Activated CD4-positive, alpha-beta memory T cell treated with anti-CD3 and anti-CD28 coated beads, Interleukin-2, amount 10 ng/mL, durations not matched to agents 7 days and 5 days (primary cell): ENCODE measurements around the gene NUDT8. TPM values are rescaled to one million over a fixed set of nuclear protein-coding genes. Genes with fewer than 3 reads are reported as not detected.
"Not testable (repeated sequence)": the region's sequence is repeated elsewhere in the genome, so short reads cannot be mapped to it uniquely, and the experiment has no call there.

Experiments
- CTCF ChIA-PET: fragments of 350-600 bp; sonication (Branson Sonifier 250); formaldehyde crosslinking; loops from one replicate; lab custom pipeline; 2021; ENCODE audit warnings: antibody characterized with exemption, inconsistent platforms; lab: Charles Lee
- POLR2A ChIA-PET: fragments of 350-600 bp; sonication (Branson Sonifier 250); formaldehyde crosslinking; loops from one replicate; lab custom pipeline; 2021; ENCODE audit warnings: antibody characterized with exemption; lab: Charles Lee
- DNase-seq: peaks from one replicate; pipeline ENCODE4 v3.0.0-alpha.2; 2020
- H3K27ac Mint-ChIP-seq: one replicate; pipeline ENCODE4 v1.8.0; 2021; ENCODE audit warnings: mild to moderate bottlenecking, mixed read lengths
- H3K27me3 Mint-ChIP-seq: one replicate; pipeline ENCODE4 v1.8.0; 2021; ENCODE audit warnings: mixed read lengths
- H3K36me3 Mint-ChIP-seq: one replicate; pipeline ENCODE4 v1.8.0; 2021; ENCODE audit warnings: low read depth, mixed read lengths
- H3K4me1 Mint-ChIP-seq: one replicate; pipeline ENCODE4 v1.8.0; 2021; ENCODE audit warnings: mixed read lengths
- H3K4me3 Mint-ChIP-seq: one replicate; pipeline ENCODE4 v1.8.0; 2021; ENCODE audit warnings: mild to moderate bottlenecking, mixed read lengths
- H3K9me3 Mint-ChIP-seq: one replicate; pipeline ENCODE4 v1.8.0; 2021; ENCODE audit warnings: mixed read lengths
- total RNA-seq, 2 experiments: library from RNA; stranded (reverse); gene quantifications; one replicate each; pipeline ENCODE4 v1.2.3, GENCODE V29; 2021

Gene NUDT8
- total RNA-seq, 2 experiments from 2014 or later = 9.3 to 10.8 TPM

DNA sequence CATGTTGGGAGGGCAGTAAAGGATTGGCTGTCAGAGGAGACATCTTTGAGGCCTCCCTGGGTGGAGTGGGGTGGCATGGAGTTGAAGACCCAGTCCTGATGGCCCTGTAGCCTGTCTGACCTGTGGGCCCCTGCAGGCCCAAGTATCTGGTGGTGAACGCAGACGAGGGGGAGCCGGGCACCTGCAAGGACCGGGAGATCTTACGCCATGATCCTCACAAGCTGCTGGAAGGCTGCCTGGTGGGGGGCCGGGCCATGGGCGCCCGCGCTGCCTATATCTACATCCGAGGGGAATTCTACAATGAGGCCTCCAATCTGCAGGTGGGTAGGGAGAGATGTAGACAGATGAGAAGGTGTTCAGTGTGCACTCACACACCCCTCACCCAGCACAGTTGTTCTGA, 20.4 kb downstream of the NUDT8 start:
- DNase-seq = no peak
- POLR2A ChIA-PET = no interaction called here
- Mint-ChIP-seq H3K36me3 (peaks cover 43% of the 10 kb centered on the region), H3K4me1 (peaks cover 40% of the 10 kb centered on the region), H3K4me3 (peak overlapping the region; percentile 17), H3K27ac (no peak overlapping the region), H3K9me3 (no peaks in the 10 kb centered on the region), H3K27me3 (no peaks in the 10 kb centered on the region)
- CTCF ChIA-PET = interaction anchor here (1.4 kb wide), 1 partner anchor 25 kb away, joined by 3 read pairs; the partner anchor contains the start of gene GSTP1

DNA sequence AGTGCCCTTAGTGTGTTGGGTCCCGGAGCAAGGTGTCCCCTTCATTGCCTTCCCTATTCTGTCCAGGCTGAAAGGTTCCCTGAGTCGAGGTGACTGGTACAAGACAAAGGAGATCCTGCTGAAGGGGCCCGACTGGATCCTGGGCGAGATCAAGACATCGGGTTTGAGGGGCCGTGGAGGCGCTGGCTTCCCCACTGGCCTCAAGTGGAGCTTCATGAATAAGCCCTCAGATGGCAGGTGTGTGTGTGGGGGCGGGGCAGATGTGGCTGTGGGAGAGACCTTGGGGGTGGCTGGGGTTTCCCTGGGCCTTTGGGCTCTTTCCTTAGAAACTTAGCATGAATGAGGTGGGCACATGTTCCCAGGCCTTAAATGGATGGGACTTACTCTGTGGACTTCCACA, 21.3 kb downstream of the NUDT8 start:
- Mint-ChIP-seq H3K9me3 (no peaks in the 10 kb centered on the region), H3K36me3 (peaks cover 39% of the 10 kb centered on the region), H3K4me1 (peaks cover 32% of the 10 kb centered on the region), H3K4me3 (peak overlapping the region; percentile 81), H3K27me3 (no peaks in the 10 kb centered on the region), H3K27ac (no peak overlapping the region)
- POLR2A ChIA-PET = interaction anchor here (0.9 to 2.1 kb wide), 2 partner anchors 20 to 26 kb away, joined by 3 to 11 read pairs; partner anchors contain the start of gene NUDT8
- CTCF ChIA-PET = interaction anchor here (1.4 to 1.6 kb wide), 2 partner anchors 21 to 24 kb away, joined by 3 to 6 read pairs; partner anchors contain the start of genes GSTP1 and NUDT8
- DNase-seq = no peak

DNA sequence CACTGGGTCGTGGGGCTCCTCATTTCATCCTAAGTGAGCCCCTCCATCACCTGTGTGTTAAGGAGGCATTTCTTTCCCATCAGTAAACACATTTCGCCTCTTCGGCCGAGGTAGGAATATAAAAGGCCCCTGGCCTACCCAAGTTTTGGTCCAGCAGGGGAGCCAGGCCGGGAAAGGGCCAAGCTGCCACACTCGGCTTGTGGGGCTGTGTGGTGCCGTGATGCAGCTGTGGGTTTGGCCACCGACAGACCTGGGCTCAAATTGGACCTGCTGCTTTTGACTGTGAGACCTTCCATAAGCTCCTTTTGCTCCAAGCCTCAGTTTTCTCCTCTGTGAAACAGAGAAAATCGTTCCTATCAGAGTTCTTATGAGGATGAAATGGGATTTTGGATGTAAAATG, 22.2 kb downstream of the NUDT8 start:
- CTCF ChIA-PET = interaction anchor here (1.6 kb wide), 1 partner anchor 22 kb away, joined by 6 read pairs; the partner anchor contains the start of gene NUDT8
- peaks cover 34% of the 10 kb centered on the region for H3K36me3 Mint-ChIP-seq
- H3K9me3 Mint-ChIP-seq = no peaks in the 10 kb centered on the region
- peaks cover 24% of the 10 kb centered on the region for H3K4me1 Mint-ChIP-seq
- H3K4me3 Mint-ChIP-seq = peak overlapping the region; percentile 81
- peaks cover 6% of the 10 kb centered on the region for H3K27me3 Mint-ChIP-seq
- POLR2A ChIA-PET = interaction anchor here (2.1 kb wide), 1 partner anchor 21 kb away, joined by 11 read pairs; the partner anchor contains the start of gene NUDT8
- no peak for DNase-seq
- peak overlapping the region; percentile 79 for H3K27ac Mint-ChIP-seq

DNA sequence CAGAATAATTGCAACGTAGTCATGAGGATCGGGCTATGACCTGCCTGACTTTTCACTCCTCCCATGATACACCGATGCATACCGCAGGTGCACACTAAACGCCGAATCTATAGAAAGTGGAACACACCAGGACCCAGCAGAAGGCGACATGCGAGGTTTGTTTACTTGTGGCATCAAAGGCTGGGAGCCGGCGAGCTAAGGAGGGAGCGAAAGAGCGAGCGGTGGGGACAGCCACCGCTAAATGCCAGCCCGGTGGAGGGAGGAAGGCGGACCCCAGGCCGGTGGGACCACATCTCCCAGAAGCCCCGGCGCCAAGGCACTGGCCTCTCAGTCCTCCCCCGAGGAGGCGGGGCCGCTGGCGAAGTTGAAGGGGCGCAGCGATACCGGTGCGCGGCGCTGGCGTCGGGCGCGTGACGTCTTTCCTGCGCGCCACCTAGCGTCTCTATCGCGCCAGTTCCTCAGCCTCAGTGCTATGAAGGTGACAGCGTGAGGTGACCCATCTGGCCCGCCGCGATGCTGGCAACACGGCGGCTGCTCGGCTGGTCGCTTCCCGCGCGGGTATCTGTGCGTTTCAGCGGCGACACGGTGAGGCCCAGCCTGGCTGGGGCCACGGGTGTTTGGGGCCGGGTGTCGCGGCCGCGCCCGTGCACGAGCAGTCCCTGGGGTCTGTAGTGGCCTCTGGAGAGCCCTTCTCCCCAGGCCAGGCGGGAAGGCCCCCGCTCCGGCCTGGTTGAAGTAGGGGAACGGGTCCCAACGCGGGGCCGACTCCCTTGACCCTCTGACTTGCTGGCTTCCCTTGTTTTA, 23.0 kb downstream of the NUDT8 start, which contains the start of gene NDUFV1:
Gene NDUFV1, plus strand, starts transcription at position 445 of the 804 bp plus-strand sequence. Its CDS starts 69 bp downstream, at position 514.
- Mint-ChIP-seq H3K4me1 (peaks cover 23% of the 10 kb centered on the region), H3K27ac (peak within 1 kb of the TSS; percentile 79), H3K4me3 (peak within 1 kb of the TSS; percentile 81), H3K27me3 (peaks cover 6% of the 10 kb centered on the region), H3K9me3 (no peaks in the 10 kb centered on the region), H3K36me3 (peaks cover 28% of the 10 kb centered on the region)
- peak; percentile 97 for DNase-seq
- POLR2A ChIA-PET = interaction anchor here (1.6 to 2.1 kb wide), 2 partner anchors 8 to 22 kb away, joined by 9 to 11 read pairs; partner anchors contain the start of gene NUDT8
- CTCF ChIA-PET = no interaction called here

DNA sequence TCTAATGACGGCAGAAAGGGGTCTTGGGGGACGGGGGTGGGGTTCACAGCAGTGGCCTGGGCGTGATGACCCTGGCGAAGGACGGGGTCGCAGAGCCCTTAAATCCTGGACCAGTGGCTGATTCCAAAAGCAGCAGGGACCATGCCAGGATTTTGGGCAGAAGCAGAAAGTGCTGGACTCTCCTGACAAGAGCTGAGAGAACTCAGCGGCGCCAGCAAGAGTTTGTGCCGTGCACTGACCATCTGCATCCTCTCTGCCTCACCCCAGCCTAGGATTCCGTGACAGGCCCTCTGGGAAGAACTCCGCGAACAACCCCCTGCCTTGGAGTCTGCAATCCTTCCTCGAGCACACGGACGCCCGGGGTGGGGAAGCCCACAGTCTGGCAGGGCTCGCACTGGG, 23.6 kb downstream of the NUDT8 start:
- peak overlapping the region; percentile 58 for H3K27ac Mint-ChIP-seq
- H3K27me3 Mint-ChIP-seq = peaks cover 6% of the 10 kb centered on the region
- H3K36me3 Mint-ChIP-seq = peaks cover 23% of the 10 kb centered on the region
- H3K4me1 Mint-ChIP-seq = peaks cover 23% of the 10 kb centered on the region
- ChIA-PET POLR2A (interaction anchor here (1.6 kb wide), 1 partner anchor 8 kb away, joined by 9 read pairs; no protein-coding TSS in a partner anchor), CTCF (interaction anchor here (0.9 to 1.2 kb wide), 2 partner anchors 8 to 20 kb away, joined by 3 read pairs; no protein-coding TSS in a partner anchor)
- H3K4me3 Mint-ChIP-seq = peak overlapping the region; percentile 81
- DNase-seq = no peak
- no peaks in the 10 kb centered on the region for H3K9me3 Mint-ChIP-seq

DNA sequence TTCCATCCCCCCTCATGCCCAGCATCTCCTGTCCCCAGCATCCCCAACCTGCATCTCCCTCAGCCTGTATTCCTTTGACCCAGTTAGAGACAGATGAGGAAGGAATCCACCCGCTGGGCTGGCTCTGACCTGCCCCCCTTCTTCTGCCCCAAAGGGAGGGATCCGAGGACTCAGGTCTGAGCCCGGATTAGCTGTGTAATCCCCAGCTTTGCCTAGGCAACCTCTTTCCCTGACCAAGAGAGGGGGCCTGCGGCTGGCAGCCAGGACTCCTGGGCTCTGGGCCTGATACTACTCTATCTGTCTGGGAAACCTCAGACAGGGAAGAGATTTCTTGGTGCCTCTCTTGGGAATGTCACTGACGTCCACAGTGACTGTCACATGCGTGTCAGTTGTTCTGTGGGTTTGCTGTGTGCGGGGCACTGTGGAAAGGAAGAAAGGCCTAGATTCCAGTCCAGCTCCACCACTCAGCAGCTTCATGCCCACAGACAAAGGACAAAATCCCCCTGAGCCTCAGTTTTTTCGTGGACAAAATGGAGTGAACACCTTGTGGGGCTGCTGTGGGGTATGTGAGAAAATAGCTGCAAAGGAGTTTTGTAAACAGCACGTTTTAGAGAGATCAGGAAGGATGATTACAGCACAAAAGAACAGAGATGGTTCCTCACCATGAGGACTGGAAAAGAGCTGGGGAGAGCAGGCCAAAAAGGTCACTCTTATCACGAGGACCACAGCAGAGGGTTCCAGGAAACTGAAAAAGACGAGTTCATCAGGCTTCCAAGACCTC, 24.3 kb downstream of the NUDT8 start:
- POLR2A ChIA-PET = interaction anchor here (1.6 kb wide), 1 partner anchor 9 kb away, joined by 9 read pairs; no protein-coding TSS in a partner anchor
- Mint-ChIP-seq H3K27me3 (peaks cover 12% of the 10 kb centered on the region), H3K4me1 (peaks cover 27% of the 10 kb centered on the region), H3K36me3 (peaks cover 19% of the 10 kb centered on the region), H3K9me3 (no peaks in the 10 kb centered on the region), H3K27ac (no peak overlapping the region), H3K4me3 (peak overlapping the region; percentile 65)
- CTCF ChIA-PET = interaction anchor here (0.9 to 1.2 kb wide), 3 partner anchors 9 to 33 kb away, joined by 3 read pairs; no protein-coding TSS in a partner anchor
- no peak for DNase-seq

DNA sequence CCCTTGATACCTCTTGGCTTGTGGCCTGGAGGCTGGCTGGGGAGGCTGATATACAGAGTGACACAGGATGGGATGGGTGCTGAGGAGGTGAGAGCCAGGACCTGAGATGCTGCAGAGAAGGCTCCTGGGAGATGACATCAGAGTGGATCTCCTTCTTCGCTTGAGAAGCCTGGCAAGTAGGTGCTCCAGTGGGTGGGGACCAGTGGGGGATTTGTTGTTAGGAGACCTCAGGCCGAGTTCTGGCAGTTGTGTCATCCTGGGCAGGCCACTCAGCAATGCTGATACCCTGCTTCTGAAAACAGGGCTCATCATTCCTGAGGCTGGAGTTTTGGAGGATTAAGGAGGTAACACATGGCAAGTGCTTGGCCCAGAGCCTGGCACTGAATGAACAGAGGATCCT, 24.9 kb downstream of the NUDT8 start:
- Mint-ChIP-seq H3K4me3 (no peak overlapping the region), H3K27ac (no peak overlapping the region)

DNA sequence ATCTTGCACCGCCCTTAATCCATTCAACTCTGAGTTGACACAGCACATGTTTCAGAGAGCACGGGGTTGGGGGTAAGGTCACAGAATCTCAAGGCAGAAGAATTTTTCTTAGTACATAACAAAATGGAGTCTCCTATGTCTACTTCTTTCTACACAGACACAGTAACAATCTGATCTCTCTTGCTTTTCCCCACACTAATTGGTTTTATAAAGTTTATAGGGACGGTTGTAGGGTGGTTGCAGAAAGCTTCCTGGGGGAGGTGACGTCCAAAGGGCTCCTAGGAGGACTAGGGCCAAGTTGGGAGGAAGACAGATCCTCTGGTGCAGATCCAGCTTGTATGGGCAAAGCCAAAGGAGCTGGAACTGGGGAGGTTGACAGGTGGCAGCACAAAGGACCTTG, 25.6 kb downstream of the NUDT8 start:
- H3K9me3 Mint-ChIP-seq, CTCF ChIA-PET, DNase-seq, H3K27ac Mint-ChIP-seq, H3K4me3 Mint-ChIP-seq, POLR2A ChIA-PET, H3K36me3 Mint-ChIP-seq: not testable (repeated sequence)
- peaks cover 18% of the 10 kb centered on the region for H3K27me3 Mint-ChIP-seq
- H3K4me1 Mint-ChIP-seq = peaks cover 35% of the 10 kb centered on the region

More for the DNA sequence above, 24.9 kb downstream of the NUDT8 start:
- Mint-ChIP-seq H3K27me3 (peaks cover 16% of the 10 kb centered on the region), H3K4me1 (peaks cover 33% of the 10 kb centered on the region), H3K36me3 (peaks cover 14% of the 10 kb centered on the region), H3K9me3 (no peaks in the 10 kb centered on the region)
- DNase-seq = no peak
- CTCF ChIA-PET = interaction anchor here (0.9 to 1.2 kb wide), 2 partner anchors 22 to 33 kb away, joined by 3 read pairs; no protein-coding TSS in a partner anchor
- POLR2A ChIA-PET = interaction anchor here (1.6 kb wide), 1 partner anchor 10 kb away, joined by 9 read pairs; no protein-coding TSS in a partner anchor

DNA sequence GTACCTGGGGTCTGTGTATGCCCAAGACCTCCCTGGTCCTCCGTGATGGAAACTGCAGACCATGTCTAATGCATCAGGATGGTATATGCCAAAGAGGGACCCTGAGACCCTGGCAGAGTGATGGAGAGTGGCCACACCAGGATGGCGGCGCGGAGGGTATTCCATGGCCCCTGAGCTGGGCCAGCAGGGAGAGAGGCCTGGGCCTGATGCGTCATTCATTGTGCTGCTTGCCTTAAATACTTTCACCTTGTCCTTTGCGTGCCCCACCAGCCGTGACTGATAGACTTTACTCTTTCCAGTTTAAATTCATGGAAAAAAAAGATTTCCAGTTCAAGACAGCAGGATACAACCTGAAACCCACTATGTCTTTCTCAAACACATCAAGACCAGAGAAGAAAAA, 28.6 kb downstream of the NUDT8 start:
- no peak overlapping the region for H3K27ac Mint-ChIP-seq
- no peak overlapping the region for H3K4me3 Mint-ChIP-seq
- H3K9me3 Mint-ChIP-seq = no peaks in the 10 kb centered on the region
- no peaks in the 10 kb centered on the region for H3K36me3 Mint-ChIP-seq
- DNase-seq = no peak
- CTCF ChIA-PET = no interaction called here
- POLR2A ChIA-PET = no interaction called here
- peaks cover 20% of the 10 kb centered on the region for H3K4me1 Mint-ChIP-seq
- H3K27me3 Mint-ChIP-seq = peaks cover 21% of the 10 kb centered on the region

DNA sequence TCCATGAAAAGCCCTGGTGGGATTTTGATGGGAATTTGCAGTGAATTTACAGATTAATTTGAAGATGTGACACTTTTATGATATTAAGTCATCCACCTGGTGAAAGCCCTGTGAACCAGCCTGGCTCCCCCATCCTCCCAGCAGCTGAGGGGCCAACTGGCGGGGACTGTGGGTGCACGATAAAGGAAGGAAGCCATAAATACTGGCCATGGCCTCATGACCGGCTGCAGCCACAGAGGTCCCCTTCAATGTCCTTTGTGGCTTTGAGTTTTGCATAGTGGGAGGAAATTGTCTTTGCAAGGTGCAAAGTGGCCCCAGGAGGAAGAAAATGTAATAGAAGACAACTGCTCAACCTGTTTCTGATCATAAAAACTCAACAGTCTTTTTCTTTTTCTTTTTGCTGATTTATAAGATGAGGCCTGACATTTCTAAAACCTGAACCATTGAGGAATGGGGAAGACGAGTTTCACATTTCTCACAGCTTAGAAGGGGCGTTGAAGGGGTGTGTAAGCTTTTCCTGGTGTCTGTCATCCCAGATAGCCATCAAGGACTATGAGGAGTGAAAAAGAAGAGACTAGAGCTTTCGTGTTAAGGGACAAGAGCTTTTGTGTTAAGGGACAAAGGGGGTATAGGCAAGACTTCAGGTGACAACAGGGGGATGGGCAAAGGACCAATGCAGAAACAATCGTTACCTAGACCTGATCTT, 29.3 kb downstream of the NUDT8 start:
- no peak for DNase-seq
- Mint-ChIP-seq H3K4me1 (peaks cover 15% of the 10 kb centered on the region), H3K36me3 (no peaks in the 10 kb centered on the region), H3K4me3 (no peak overlapping the region), H3K9me3 (no peaks in the 10 kb centered on the region), H3K27me3 (peaks cover 21% of the 10 kb centered on the region), H3K27ac (no peak overlapping the region)
- ChIA-PET CTCF (no interaction called here), POLR2A (no interaction called here)

DNA sequence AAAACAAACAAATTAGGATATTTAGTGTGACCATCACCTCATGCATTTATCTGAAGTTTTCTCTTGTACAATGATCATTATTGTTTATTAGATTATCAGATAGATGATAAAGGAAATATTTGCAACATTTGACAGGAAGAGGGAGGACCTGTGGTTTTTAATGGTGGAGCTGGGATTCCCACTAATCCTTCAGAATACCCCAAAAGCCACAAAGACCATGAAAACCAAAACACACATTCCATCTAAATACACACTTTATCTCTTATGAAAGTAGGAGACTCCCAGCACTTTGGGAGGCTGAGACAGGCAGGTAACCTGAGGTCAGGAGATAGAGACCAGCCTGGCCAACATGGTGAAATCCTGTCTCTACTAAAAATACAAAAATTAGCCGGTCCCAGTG, 30.6 kb downstream of the NUDT8 start:
- Mint-ChIP-seq H3K4me1 (peaks cover 14% of the 10 kb centered on the region), H3K27me3 (peaks cover 21% of the 10 kb centered on the region), H3K4me3 (no peak overlapping the region), H3K36me3 (no peaks in the 10 kb centered on the region), H3K9me3 (no peaks in the 10 kb centered on the region), H3K27ac (no peak overlapping the region)
- POLR2A ChIA-PET = no interaction called here
- DNase-seq = no peak
- CTCF ChIA-PET = no interaction called here

DNA sequence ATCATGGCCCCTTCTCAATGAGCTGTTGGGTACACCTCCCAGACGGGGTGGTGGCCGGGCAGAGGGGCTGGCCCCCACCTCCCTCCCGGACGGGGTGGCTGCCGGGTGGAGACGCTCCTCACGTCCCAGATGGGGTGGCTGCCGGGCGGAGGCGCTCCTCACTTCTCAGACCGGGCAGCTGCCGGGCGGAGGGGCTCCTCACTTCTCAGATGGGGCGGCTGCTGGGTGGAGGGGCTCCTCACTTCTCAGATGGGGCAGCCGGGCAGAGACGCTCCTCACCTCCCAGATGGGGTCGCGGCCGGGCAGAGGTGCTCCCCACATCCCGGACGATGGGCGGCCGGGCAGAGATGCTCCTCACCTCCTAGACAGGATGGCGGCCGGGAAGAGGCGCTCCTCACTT, 31.8 kb downstream of the NUDT8 start:
- Mint-ChIP-seq H3K4me1 (peaks cover 14% of the 10 kb centered on the region), H3K27me3 (peaks cover 21% of the 10 kb centered on the region)
- H3K4me3 Mint-ChIP-seq, H3K36me3 Mint-ChIP-seq, DNase-seq, H3K9me3 Mint-ChIP-seq, POLR2A ChIA-PET, H3K27ac Mint-ChIP-seq, CTCF ChIA-PET: not testable (repeated sequence)
